HepG2 (cell line): ENCODE measurements around the gene KAZN. TPM values are rescaled to one million over a fixed set of nuclear protein-coding genes. Genes with fewer than 3 reads are reported as not detected.

Experiments
- ATAC-seq: fragments of 200-7000 bp; cut with Tn5 transposase; 3 replicates; pipeline ENCODE4 v1.9.1; 2020; ENCODE audit warnings: mild to moderate bottlenecking, moderate library complexity
- BruUV-seq: library from RNA; stranded (reverse); fragments of 400-500 nt; replicated peaks from 2 replicates; lab custom pipeline; 2021; lab: Mats Ljungman, UMichigan
- CTCF ChIA-PET: fragments of 300-600 bp; formaldehyde crosslinking; extraction: SDS; loops from one replicate; lab custom pipeline; 2021; ENCODE audit warnings: low total read pairs, inconsistent platforms, low intra/inter-chr PET ratio; lab: Yijun Ruan, JAX
- POLR2A ChIA-PET: fragments of 350-600 bp; sonication (Branson Sonifier 250); formaldehyde crosslinking; loops from one replicate; lab custom pipeline; 2020; ENCODE audit warnings: antibody characterized with exemption, inconsistent platforms; lab: Yijun Ruan, JAX
- DNase-seq: peaks from one replicate; pipeline ENCODE4 v3.0.0-alpha.2; 2015; ENCODE audit warnings: low spot score
- FAIRE-seq: peaks from 3 replicates; lab custom pipeline; 2011; peaks lifted over from hg19 to GRCh38; lab: Jason Lieb, UNC
- H2AFZ ChIP-seq: one replicate; pipeline ENCODE4 v1.6.1; 2011; ENCODE audit warnings: low read length, inconsistent platforms
- H3K27ac ChIP-seq: fragments of 300-600 bp; 3 replicates; pipeline ENCODE4 v1.8.0; 2011; ENCODE audit warnings: mixed run types, mild to moderate bottlenecking, mixed read lengths, low read length, inconsistent platforms; ENCODE audit not compliant: insufficient read depth; ENCODE audit errors: extremely low read length
- H3K27me3 ChIP-seq, 2 experiments: fragments of 200-600 bp in 1 of 2; 2 replicates in 1 of 2; 3 replicates in 1 of 2; pipeline versions ENCODE4 v1.6.0 to v1.8.0; 2011; ENCODE audit warnings: low read length in 2 of 2, mild to moderate bottlenecking in 2 of 2, moderate library complexity in 2 of 2, inconsistent platforms in 1 of 2; ENCODE audit not compliant: insufficient read depth in 2 of 2, control insufficient read depth in 1 of 2
- H3K36me3 ChIP-seq, 2 experiments: fragments of 200-600 bp in 1 of 2; replicated peaks in 1 of 2; 2 replicates in 1 of 2; 3 replicates in 1 of 2; pipeline versions ENCODE4 v1.5.1 to v1.8.0; 2011; ENCODE audit warnings: low read length in 2 of 2, inconsistent platforms in 1 of 2; ENCODE audit not compliant: insufficient read depth in 2 of 2, control insufficient read depth in 1 of 2
- H3K4me1 ChIP-seq: 2 replicates; pipeline ENCODE4 v1.5.1; 2012; ENCODE audit warnings: low read length, inconsistent platforms; ENCODE audit not compliant: insufficient read depth
- H3K4me2 ChIP-seq: 2 replicates; pipeline ENCODE4 v1.6.0; 2011; ENCODE audit warnings: low read depth, low read length, inconsistent platforms
- H3K4me3 ChIP-seq, 3 experiments: fragments of 200-600 bp in 1 of 3; sonication (generic), shearing (Covaris generic) in 1 of 3; replicated peaks in 1 of 3; 2 replicates each; pipeline ENCODE4 v1.5.1; 2011 to 2016; ENCODE audit warnings: low read length in 3 of 3, inconsistent platforms in 2 of 3, low read depth in 2 of 3, mild to moderate bottlenecking in 2 of 3, control low read depth in 1 of 3, mixed read lengths in 1 of 3; ENCODE audit not compliant: insufficient read depth in 1 of 3
- H3K79me2 ChIP-seq: one replicate; pipeline ENCODE4 v1.6.1; 2011; ENCODE audit warnings: low read length, inconsistent platforms; ENCODE audit not compliant: insufficient read depth
- H3K9ac ChIP-seq: 2 replicates; pipeline ENCODE4 v1.6.0; 2011; ENCODE audit warnings: mild to moderate bottlenecking, low read depth, low read length, inconsistent platforms; ENCODE audit not compliant: insufficient read depth
- H3K9me3 ChIP-seq: 2 replicates; pipeline ENCODE4 v1.5.1; 2012; ENCODE audit warnings: mild to moderate bottlenecking, low read length
- H4K20me1 ChIP-seq: 2 replicates; pipeline ENCODE4 v1.6.0; 2011; ENCODE audit warnings: inconsistent platforms, mild to moderate bottlenecking, low read length, moderate library complexity; ENCODE audit not compliant: insufficient read depth
- ARNT2 ChIP-seq: sonication (generic); formaldehyde crosslinking; IDR thresholded peaks from 2 replicates; pipeline ENCODE4 v1.8.0; 2022; ENCODE audit warnings: mild to moderate bottlenecking, low read depth, missing genetic modification reagents, moderate library complexity
- CEBPB ChIP-seq: IDR thresholded peaks from 2 replicates; pipeline ENCODE4 v1.6.1; 2011; ENCODE audit warnings: low read depth, low read length, improper control_type of control experiment, borderline replicate concordance
- FOSL2 ChIP-seq: sonication (generic); formaldehyde crosslinking; IDR thresholded peaks from 2 replicates; pipeline ENCODE4 v1.4.0; 2020; ENCODE audit warnings: missing genetic modification reagents
- IKZF4 ChIP-seq: sonication (generic); formaldehyde crosslinking; IDR thresholded peaks from 2 replicates; pipeline ENCODE4 v1.5.1; 2020; ENCODE audit warnings: borderline replicate concordance, mild to moderate bottlenecking, low read depth, missing genetic modification reagents; ENCODE audit errors: not compliant biosample characterization
- PTBP1 ChIP-seq: fragments of 200-400 bp; formaldehyde crosslinking; IDR thresholded peaks from 2 replicates; pipeline ENCODE4 v1.6.1; 2018; ENCODE audit warnings: low read length, low read depth; ENCODE audit not compliant: poor library complexity, severe bottlenecking
- ZNF629 ChIP-seq: sonication (generic); formaldehyde crosslinking; conservative IDR thresholded peaks from 2 replicates; pipeline ENCODE4 v1.5.0; 2020; ENCODE audit warnings: missing genetic modification reagents
- ZNF83 ChIP-seq: sonication (generic); formaldehyde crosslinking; IDR thresholded peaks from 2 replicates; pipeline ENCODE4 v1.4.0; 2020; ENCODE audit warnings: missing genetic modification reagents, mild to moderate bottlenecking, borderline replicate concordance
- WGBS: methylation state at CpG from one replicate; pipeline ENCODE4 v1.1.6; 2017; ENCODE audit warnings: low lambda C conversion rate; 5-methylcytosine and 5-hydroxymethylcytosine counted together
- in situ Hi-C: cut with HindIII; loops from 2 replicates; pipeline ENCODE4 v1.10.0; 2017; ENCODE audit warnings: low pct_unique_long_range_greater_than_20kb; ENCODE audit not compliant: extremely low pct_ligation_motif_present
- intact Hi-C: fragments of 100-400 bp; cut with micrococcal nuclease; formaldehyde crosslinking; loops from one replicate; pipeline ENCODE4 v1.10.0; 2022; ENCODE audit not compliant: unreplicated experiment
- polyA plus RNA-seq, 8 experiments: library from polyadenylated mRNA; depleted of rRNA in 3 of 8; stranded (reverse) in 7 of 8; unstranded in 1 of 8; fragments of >200 nt; fragmentation: Illumina TruSeq in 4 of 8; extraction: Trizol in 4 of 8; gene quantifications; 2 replicates each; pipeline versions ENCODE4 v1.2.1 to v1.2.3, GENCODE V29; 2011 to 2016; ENCODE audit warnings: low read depth in 4 of 8, missing spikeins in 1 of 8, mixed read lengths in 1 of 8; ENCODE audit not compliant: insufficient read depth in 1 of 8
- total RNA-seq, 5 experiments: library from RNA; depleted of rRNA; stranded (reverse); fragments of >200 nt; fragmentation: Illumina TruSeq; extraction: Trizol; gene quantifications; 2 replicates each; pipeline ENCODE4 v1.2.3, GENCODE V29; 2016; ENCODE audit warnings: low read depth in 1 of 5
- TF ChIP-seq, protein P1 (sequence below): sonication (generic); formaldehyde crosslinking; IDR thresholded peaks from 2 replicates; pipeline ENCODE4 v1.5.0; 2020; ENCODE audit warnings: mild to moderate bottlenecking, missing genetic modification reagents

Gene KAZN
- total and polyA plus RNA-seq, 2 of the 13 experiments (the other 11 are each of a cell fraction or from before 2014, with no cell fraction given), result 10.4 to 13.5 TPM

GRCh38 chr1:14895727-14896126, 297.2 kb downstream of the KAZN start (continued):
- no peak for TF ChIP-seq CEBPB

- no TSS peak for BruUV-seq
- H3K36me3 ChIP-seq, result no peaks in the 10 kb centered on the region
- WGBS, result 20% methylated on average over 3 of the region's 3 CpGs
- peaks cover 7% of the 10 kb centered on the region for H3K4me1 ChIP-seq
- 0 out of 2 replicates have a peak, but pooled peaks have one; percentile 7 for TF ChIP-seq ZNF629 (CRISPR knock-in tag)
- TF ChIP-seq FOSL2 (CRISPR knock-in tag), result peak; percentile 32; the same call in 1 of the 2 replicates
- TF ChIP-seq ARNT2 (CRISPR knock-in tag), result no peak
- TF ChIP-seq, all 625 proteins: peak for 2
- H3K4me3 ChIP-seq, result no peak overlapping the region
- peaks cover 3 to 54% of the 10 kb centered on the region in 2 experiments; a peak in 3 of 5 replicates for H3K27me3 ChIP-seq
- no peak overlapping the region for H3K27ac ChIP-seq
- ChIA-PET CTCF (no interaction called here), POLR2A (no interaction called here)
- intact Hi-C loops (no loop called here), in situ Hi-C loops (no loop called here)
- no peak overlapping the region for H3K9ac ChIP-seq
- no peak for DNase-seq
- no peaks in the 10 kb centered on the region for H3K9me3 ChIP-seq
- H4K20me1 ChIP-seq, result no peaks in the 10 kb centered on the region
- no peak overlapping the region for H3K4me2 ChIP-seq
- FAIRE-seq, result no peak
- ATAC-seq, result no peak
- H2AFZ ChIP-seq, result no peak overlapping the region
- no peaks in the 10 kb centered on the region for H3K79me2 ChIP-seq
These were observed 298.0 kb downstream of the KAZN start for GRCh38 chr1:14896381-14897079.

DNA sequence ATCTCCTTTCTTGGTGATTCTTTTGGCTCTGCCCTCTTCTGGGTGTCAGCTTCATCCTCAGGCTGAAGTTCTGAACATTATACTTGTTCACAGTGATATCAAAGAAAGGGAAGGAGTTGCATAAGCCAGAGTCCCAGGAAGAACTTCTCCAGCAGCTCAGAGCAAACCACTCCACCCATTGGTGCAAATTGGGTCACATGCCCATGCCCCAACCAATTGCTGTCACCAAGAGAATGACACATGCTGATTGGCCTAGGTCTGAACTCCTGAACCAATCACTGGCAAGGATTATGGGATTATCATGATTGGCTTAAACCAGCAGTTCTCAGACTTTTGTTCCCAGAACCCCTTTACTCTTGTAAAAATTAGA, 298.6 kb downstream of the KAZN start:
- H3K9ac ChIP-seq, result no peak overlapping the region
- no peaks in the 10 kb centered on the region for H3K9me3 ChIP-seq
- H3K4me2 ChIP-seq, result no peak overlapping the region
- ATAC-seq (no peak), DNase-seq (no peak), FAIRE-seq (no peak)
- H3K27me3 ChIP-seq, result peaks cover 3 to 49% of the 10 kb centered on the region in 2 experiments; a peak in 3 of 5 replicates
- intact Hi-C loops, result no loop called here
- CTCF ChIA-PET, result no interaction called here
- in situ Hi-C loops, result no loop called here
- peaks cover 13% of the 10 kb centered on the region for H3K4me1 ChIP-seq
- H2AFZ ChIP-seq, result no peak overlapping the region
- H3K27ac ChIP-seq, result no peak overlapping the region
- POLR2A ChIA-PET, result no interaction called here
- no TSS peak for BruUV-seq
- no peak overlapping the region for H3K4me3 ChIP-seq
- no peaks in the 10 kb centered on the region for H4K20me1 ChIP-seq
- no peaks in the 10 kb centered on the region for H3K79me2 ChIP-seq
- no peaks in the 10 kb centered on the region for H3K36me3 ChIP-seq
- TF ChIP-seq IKZF4, result no peak
- no peak for TF ChIP-seq ZNF83 (CRISPR knock-in tag)
- TF ChIP-seq, protein P1, sequence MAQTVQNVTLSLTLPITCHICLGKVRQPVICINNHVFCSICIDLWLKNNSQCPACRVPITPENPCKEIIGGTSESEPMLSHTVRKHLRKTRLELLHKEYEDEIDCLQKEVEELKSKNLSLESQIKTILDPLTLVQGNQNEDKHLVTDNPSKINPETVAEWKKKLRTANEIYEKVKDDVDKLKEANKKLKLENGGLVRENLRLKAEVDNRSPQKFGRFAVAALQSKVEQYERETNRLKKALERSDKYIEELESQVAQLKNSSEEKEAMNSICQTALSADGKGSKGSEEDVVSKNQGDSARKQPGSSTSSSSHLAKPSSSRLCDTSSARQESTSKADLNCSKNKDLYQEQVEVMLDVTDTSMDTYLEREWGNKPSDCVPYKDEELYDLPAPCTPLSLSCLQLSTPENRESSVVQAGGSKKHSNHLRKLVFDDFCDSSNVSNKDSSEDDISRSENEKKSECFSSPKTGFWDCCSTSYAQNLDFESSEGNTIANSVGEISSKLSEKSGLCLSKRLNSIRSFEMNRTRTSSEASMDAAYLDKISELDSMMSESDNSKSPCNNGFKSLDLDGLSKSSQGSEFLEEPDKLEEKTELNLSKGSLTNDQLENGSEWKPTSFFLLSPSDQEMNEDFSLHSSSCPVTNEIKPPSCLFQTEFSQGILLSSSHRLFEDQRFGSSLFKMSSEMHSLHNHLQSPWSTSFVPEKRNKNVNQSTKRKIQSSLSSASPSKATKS (CRISPR knock-in tag), result no peak
- no peak for TF ChIP-seq PTBP1
